Measurements from ENCODE around the gene CTIF.

The CTIF gene

DNA sequence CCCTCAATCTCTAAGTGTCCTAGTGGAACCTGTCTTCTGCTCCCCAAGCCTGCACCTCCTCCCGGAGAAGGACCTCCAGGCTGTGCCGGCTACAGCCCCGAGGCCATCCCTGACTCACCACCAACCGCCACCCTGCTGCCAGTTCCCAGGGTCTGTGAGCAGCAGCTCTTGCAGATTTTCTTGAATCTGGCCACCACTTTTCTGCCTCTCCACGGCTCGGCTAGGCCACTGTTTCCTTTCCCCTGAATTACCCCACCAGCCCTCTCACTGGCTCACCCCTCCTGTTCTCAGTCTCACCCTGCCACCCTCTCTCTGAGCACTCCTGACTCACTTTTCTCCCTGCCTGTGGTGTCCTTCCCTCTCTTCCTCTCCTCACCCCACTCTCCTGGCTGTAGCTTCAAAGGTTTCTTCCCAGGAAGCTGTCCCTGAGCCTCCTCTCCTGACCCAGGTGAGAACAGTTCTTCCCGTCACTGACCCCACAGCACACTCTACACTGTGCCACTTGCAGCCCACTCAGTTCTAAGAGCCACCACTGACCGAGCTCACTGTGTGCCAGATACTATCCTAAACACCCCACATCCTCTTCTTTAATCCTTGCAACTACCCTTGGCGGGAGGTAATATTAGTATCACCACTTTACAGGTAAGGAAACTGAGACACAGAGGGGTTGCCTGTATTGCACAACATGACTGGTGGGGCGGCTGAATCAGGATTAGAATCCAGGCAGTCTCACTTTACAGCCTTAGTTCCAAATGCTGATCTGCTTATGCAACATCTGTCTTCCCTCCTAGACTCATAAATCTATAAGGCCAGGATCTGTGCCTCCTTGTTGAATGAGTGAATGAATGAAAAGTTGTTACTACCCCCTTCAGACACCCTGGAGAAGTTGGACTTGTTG is 300.3 kb downstream of the CTIF start:
- no peak overlapping the region for H2AFZ ChIP-seq (ENCODE audit: low read depth, low read length)
- peaks cover 8% of the 10 kb centered on the region; the same call in 1 of the 2 replicates for H4K20me1 ChIP-seq (ENCODE audit: insufficient read depth, low read length)
- TF ChIP-seq, protein P1, sequence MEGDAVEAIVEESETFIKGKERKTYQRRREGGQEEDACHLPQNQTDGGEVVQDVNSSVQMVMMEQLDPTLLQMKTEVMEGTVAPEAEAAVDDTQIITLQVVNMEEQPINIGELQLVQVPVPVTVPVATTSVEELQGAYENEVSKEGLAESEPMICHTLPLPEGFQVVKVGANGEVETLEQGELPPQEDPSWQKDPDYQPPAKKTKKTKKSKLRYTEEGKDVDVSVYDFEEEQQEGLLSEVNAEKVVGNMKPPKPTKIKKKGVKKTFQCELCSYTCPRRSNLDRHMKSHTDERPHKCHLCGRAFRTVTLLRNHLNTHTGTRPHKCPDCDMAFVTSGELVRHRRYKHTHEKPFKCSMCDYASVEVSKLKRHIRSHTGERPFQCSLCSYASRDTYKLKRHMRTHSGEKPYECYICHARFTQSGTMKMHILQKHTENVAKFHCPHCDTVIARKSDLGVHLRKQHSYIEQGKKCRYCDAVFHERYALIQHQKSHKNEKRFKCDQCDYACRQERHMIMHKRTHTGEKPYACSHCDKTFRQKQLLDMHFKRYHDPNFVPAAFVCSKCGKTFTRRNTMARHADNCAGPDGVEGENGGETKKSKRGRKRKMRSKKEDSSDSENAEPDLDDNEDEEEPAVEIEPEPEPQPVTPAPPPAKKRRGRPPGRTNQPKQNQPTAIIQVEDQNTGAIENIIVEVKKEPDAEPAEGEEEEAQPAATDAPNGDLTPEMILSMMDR (IDR thresholded peaks at IDR 0.05; ENCODE audit: low read depth, low read length): no peak
- TF ChIP-seq EZH2phosphoT487 (IDR thresholded peaks at IDR 0.05; ENCODE audit: low read depth): no peak
- no peak overlapping the region for H3K27ac ChIP-seq (ENCODE audit: low read length)
- H3K9me3 ChIP-seq (ENCODE audit: insufficient read depth, low read length): no peaks in the 10 kb centered on the region
- no peak overlapping the region for H3K9ac ChIP-seq (ENCODE audit: low read length)
- no peaks in the 10 kb centered on the region for H3K79me2 ChIP-seq (ENCODE audit: low read length)
- no peak overlapping the region for H3K4me2 ChIP-seq (ENCODE audit: low read length)
- peaks cover 12% of the 10 kb centered on the region for H3K4me1 ChIP-seq (ENCODE audit: low read length)
- no peaks in the 10 kb centered on the region for H3K36me3 ChIP-seq (replicated peaks; ENCODE audit: low read depth, low read length)
- no peak overlapping the region for H3K4me3 ChIP-seq (ENCODE audit: low read length)
- peaks cover 8% of the 10 kb centered on the region for H3K27me3 ChIP-seq (ENCODE audit: low read depth, low read length)

DNA sequence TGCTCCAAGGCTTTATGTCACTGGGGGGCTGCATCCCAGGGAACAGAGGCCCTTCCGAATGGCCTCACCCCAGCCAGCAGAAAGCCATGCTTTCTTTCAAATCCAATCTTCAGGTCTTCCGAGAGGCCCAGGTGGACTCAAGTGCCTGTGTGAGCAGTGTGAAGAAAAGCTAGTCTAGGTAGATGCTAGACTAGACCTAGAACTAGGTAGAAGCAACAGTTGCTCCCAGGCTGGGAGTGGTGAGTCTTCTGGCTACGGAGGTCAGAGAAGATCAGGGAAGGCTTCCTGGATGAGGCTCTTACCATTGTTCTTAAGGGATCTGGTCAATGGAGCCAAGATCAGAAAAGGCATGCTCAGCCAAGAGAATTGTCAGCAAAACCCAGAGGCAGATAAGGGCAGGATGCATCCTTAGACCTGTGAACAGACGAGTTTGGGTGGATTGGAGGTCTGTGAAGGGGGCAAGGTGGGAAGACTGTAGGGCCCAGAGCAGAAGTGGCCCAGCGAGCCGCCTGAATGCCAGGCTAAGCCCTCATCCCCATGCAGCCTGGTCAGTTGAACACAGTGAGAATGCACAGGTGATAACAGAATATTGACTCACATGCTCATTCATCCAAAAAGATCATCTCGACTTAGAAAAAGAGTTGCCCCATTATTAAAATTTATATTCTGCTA is 301.1 kb downstream of the CTIF start:
- no peak for TF ChIP-seq EZH2phosphoT487 (IDR thresholded peaks at IDR 0.05; ENCODE audit: low read depth)
- TF ChIP-seq, protein P1 (IDR thresholded peaks at IDR 0.05; ENCODE audit: low read depth, low read length): no peak
- H3K4me1 ChIP-seq (ENCODE audit: low read length): peaks cover 4% of the 10 kb centered on the region
- no peak overlapping the region for H3K9ac ChIP-seq (ENCODE audit: low read length)
- H3K79me2 ChIP-seq (ENCODE audit: low read length): no peaks in the 10 kb centered on the region
- no peak overlapping the region for H3K4me2 ChIP-seq (ENCODE audit: low read length)
- no peak overlapping the region for H2AFZ ChIP-seq (ENCODE audit: low read depth, low read length)
- no peaks in the 10 kb centered on the region for H3K36me3 ChIP-seq (replicated peaks; ENCODE audit: low read depth, low read length)
- no peak overlapping the region for H3K27ac ChIP-seq (ENCODE audit: low read length)
- peaks cover 6% of the 10 kb centered on the region for H3K27me3 ChIP-seq (ENCODE audit: low read depth, low read length)
- no peaks in the 10 kb centered on the region for H3K9me3 ChIP-seq (ENCODE audit: insufficient read depth, low read length)
- H3K4me3 ChIP-seq (ENCODE audit: low read length): no peak overlapping the region
- H4K20me1 ChIP-seq (ENCODE audit: insufficient read depth, low read length): peaks cover 6% of the 10 kb centered on the region; the same call in 1 of the 2 replicates

DNA sequence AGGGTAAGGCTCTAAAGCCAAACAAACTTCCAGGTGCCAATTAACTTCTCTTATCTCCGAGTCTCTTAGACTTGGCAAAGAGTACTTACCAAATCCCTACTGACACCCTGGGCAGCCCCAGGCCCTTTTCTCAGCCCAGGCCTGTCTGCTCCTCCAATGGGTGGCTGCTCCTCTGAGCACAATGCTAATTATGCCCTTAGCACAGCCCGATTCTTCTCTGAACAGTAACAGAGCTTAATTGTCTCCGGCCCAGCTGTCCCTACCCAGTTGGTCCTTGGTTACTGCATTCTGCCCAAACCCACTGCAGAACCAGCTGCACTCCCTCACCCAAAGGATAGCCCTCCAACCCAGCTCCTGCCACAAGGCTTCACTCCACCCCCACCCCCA is 301.7 kb downstream of the CTIF start:
- H3K36me3 ChIP-seq (replicated peaks; ENCODE audit: low read depth, low read length): no peaks in the 10 kb centered on the region
- no peak overlapping the region for H3K4me3 ChIP-seq (ENCODE audit: low read length)
- TF ChIP-seq, protein P1 (IDR thresholded peaks at IDR 0.05; ENCODE audit: low read depth, low read length): no peak
- TF ChIP-seq EZH2phosphoT487 (IDR thresholded peaks at IDR 0.05; ENCODE audit: low read depth): no peak
- H3K27me3 ChIP-seq (ENCODE audit: low read depth, low read length): peaks cover under 1% of the 10 kb centered on the region; the same call in 1 of the 2 replicates
- H3K9ac ChIP-seq (ENCODE audit: low read length): no peak overlapping the region
- no peak overlapping the region for H2AFZ ChIP-seq (ENCODE audit: low read depth, low read length)
- H3K9me3 ChIP-seq (ENCODE audit: insufficient read depth, low read length): no peaks in the 10 kb centered on the region
- no peak overlapping the region for H3K4me2 ChIP-seq (ENCODE audit: low read length)
- no peaks in the 10 kb centered on the region for H3K4me1 ChIP-seq (ENCODE audit: low read length)
- H3K79me2 ChIP-seq (ENCODE audit: low read length): no peaks in the 10 kb centered on the region
- H3K27ac ChIP-seq (ENCODE audit: low read length): no peak overlapping the region
- 0 out of 2 replicates have a peak, but pooled peaks cover 1% of the 10 kb centered on the region for H4K20me1 ChIP-seq (ENCODE audit: insufficient read depth, low read length)
